GM12874 (cell line): ENCODE results near the gene FARSB.

Experiments used
- CTCF ChIP-seq: IDR thresholded peaks from 2 replicates; pipeline ENCODE4 v1.5.1; 2011; ENCODE audit warnings: low read depth, mild to moderate bottlenecking, control low read depth, low read length, moderate library complexity; ENCODE audit not compliant: insufficient read depth

Gene FARSB

GRCh38 chr2:222548992-222549391 lies 106.9 kb downstream of the FARSB start:
- TF ChIP-seq CTCF, result no peak

- no peak for TF ChIP-seq CTCF
Observed at GRCh38 chr2:222547083-222547482, 108.8 kb downstream of the FARSB start.

GRCh38 chr2:222545823-222546795 lies 109.8 kb downstream of the FARSB start:
- no peak for TF ChIP-seq CTCF

GRCh38 chr2:222544661-222545060 lies 111.2 kb downstream of the FARSB start:
- TF ChIP-seq CTCF, result no peak

- TF ChIP-seq CTCF, result no peak
Observed at GRCh38 chr2:222538535-222538934, 117.4 kb downstream of the FARSB start.

GRCh38 chr2:222535477-222535876 lies 120.4 kb downstream of the FARSB start:
- no peak for TF ChIP-seq CTCF

GRCh38 chr2:222532315-222532714 lies 123.6 kb downstream of the FARSB start:
- no peak for TF ChIP-seq CTCF
